H9 (cell line): Measurements from ENCODE around the gene RNLS. TPM values are rescaled to one million over a fixed set of nuclear protein-coding genes. Genes with fewer than 3 reads are reported as not detected.
"Not testable (repeated sequence)": the region's sequence is repeated elsewhere in the genome, so short reads cannot be mapped to it uniquely, and the experiment has no call there.

Source experiments
- DNase-seq: peaks from one replicate; pipeline ENCODE4 v3.0.0-alpha.2; 2017
- H2AFZ ChIP-seq: one replicate; pipeline ENCODE4 v1.6.1; 2013; ENCODE audit warnings: mild to moderate bottlenecking, low read length, control low read depth, moderate library complexity
- H2AK5ac ChIP-seq: 2 replicates; pipeline ENCODE4 v1.6.1; 2013; ENCODE audit warnings: low read length, control low read depth, mixed read lengths; ENCODE audit not compliant: insufficient read length
- H2BK120ac ChIP-seq: one replicate; pipeline ENCODE4 v1.6.1; 2013; ENCODE audit warnings: low read depth, mild to moderate bottlenecking, low read length, control low read depth, inconsistent platforms; ENCODE audit not compliant: poor library complexity, severe bottlenecking
- H2BK12ac ChIP-seq: 2 replicates; pipeline ENCODE4 v1.6.1; 2013; ENCODE audit warnings: low read length, control low read depth, mixed read lengths, low read depth; ENCODE audit not compliant: insufficient read length
- H2BK15ac ChIP-seq: 2 replicates; pipeline ENCODE4 v1.6.1; 2013; ENCODE audit warnings: low read depth, low read length, control low read depth
- H2BK20ac ChIP-seq: one replicate; pipeline ENCODE4 v1.6.1; 2013; ENCODE audit warnings: low read depth, mild to moderate bottlenecking, low read length, control low read depth, inconsistent platforms; ENCODE audit not compliant: poor library complexity, severe bottlenecking
- H2BK5ac ChIP-seq: 2 replicates; pipeline ENCODE4 v1.6.1; 2013; ENCODE audit warnings: low read length, control low read depth, mixed read lengths; ENCODE audit not compliant: insufficient read length
- H3K14ac ChIP-seq: 2 replicates; pipeline ENCODE4 v1.6.1; 2013; ENCODE audit warnings: low read length, control low read depth; ENCODE audit not compliant: insufficient read depth
- H3K18ac ChIP-seq: 2 replicates; pipeline ENCODE4 v1.6.1; 2013; ENCODE audit warnings: low read depth, mild to moderate bottlenecking, mixed read lengths, low read length, control low read depth; ENCODE audit not compliant: insufficient read length
- H3K23ac ChIP-seq: 2 replicates; pipeline ENCODE4 v1.6.1; 2013; ENCODE audit warnings: low read length, control low read depth, mixed read lengths, low read depth; ENCODE audit not compliant: insufficient read length
- H3K23me2 ChIP-seq: 2 replicates; pipeline ENCODE4 v1.6.1; 2013; ENCODE audit warnings: low read depth, mild to moderate bottlenecking, mixed read lengths, low read length, control low read depth; ENCODE audit not compliant: insufficient read length, poor library complexity, severe bottlenecking
- H3K27ac ChIP-seq: 2 replicates; pipeline ENCODE4 v1.5.1; 2013; ENCODE audit warnings: low read length, control low read depth, mixed read lengths, low read depth; ENCODE audit not compliant: insufficient read length
- H3K27me3 ChIP-seq: 2 replicates; pipeline ENCODE4 v1.6.1; 2013; ENCODE audit warnings: low read length, control low read depth, inconsistent platforms; ENCODE audit not compliant: insufficient read depth
- H3K4ac ChIP-seq: 2 replicates; pipeline ENCODE4 v1.6.1; 2013; ENCODE audit warnings: low read depth, mild to moderate bottlenecking, control low read depth, inconsistent platforms, low read length, moderate library complexity
- H3K4me1 ChIP-seq: 2 replicates; pipeline ENCODE4 v1.6.1; 2013; ENCODE audit warnings: low read length, control low read depth, inconsistent platforms; ENCODE audit not compliant: insufficient read depth
- H3K4me2 ChIP-seq: 2 replicates; pipeline ENCODE4 v1.6.1; 2013; ENCODE audit warnings: low read length, control low read depth, mixed read lengths; ENCODE audit not compliant: insufficient read length, insufficient read depth
- H3K56ac ChIP-seq: 2 replicates; pipeline ENCODE4 v1.6.1; 2013; ENCODE audit warnings: low read depth, mild to moderate bottlenecking, mixed read lengths, low read length, control low read depth; ENCODE audit not compliant: insufficient read length
- H3K79me1 ChIP-seq: 2 replicates; pipeline ENCODE4 v1.6.1; 2013; ENCODE audit warnings: low read depth, mild to moderate bottlenecking, moderate library complexity, low read length, control low read depth, inconsistent platforms; ENCODE audit not compliant: insufficient read depth, poor library complexity, severe bottlenecking
- H3K79me2 ChIP-seq: 2 replicates; pipeline ENCODE4 v1.6.1; 2013; ENCODE audit warnings: low read length, control low read depth, inconsistent platforms; ENCODE audit not compliant: insufficient read depth
- H3K9ac ChIP-seq: 2 replicates; pipeline ENCODE4 v1.6.1; 2013; ENCODE audit warnings: low read length, control low read depth, mixed read lengths; ENCODE audit not compliant: insufficient read length; ENCODE audit errors: extremely low read depth
- H3K9me3 ChIP-seq: one replicate; pipeline ENCODE4 v1.6.1; 2013; ENCODE audit warnings: low read depth, low read length, inconsistent platforms; ENCODE audit not compliant: control insufficient read depth
- H3T11ph ChIP-seq: one replicate; pipeline ENCODE4 v1.6.1; 2013; ENCODE audit warnings: mild to moderate bottlenecking, low read length, control low read depth, inconsistent platforms
- H4K20me1 ChIP-seq: one replicate; pipeline ENCODE4 v1.6.1; 2013; ENCODE audit not compliant: control insufficient read depth, insufficient read length, insufficient read depth
- H4K5ac ChIP-seq: 2 replicates; pipeline ENCODE4 v1.6.1; 2013; ENCODE audit warnings: low read depth, mild to moderate bottlenecking, mixed read lengths, low read length, control low read depth; ENCODE audit not compliant: insufficient read length
- H4K8ac ChIP-seq: replicated peaks from 2 replicates; pipeline ENCODE4 v1.6.1; 2013; ENCODE audit warnings: low read length, control low read depth, mixed read lengths, low read depth; ENCODE audit not compliant: insufficient read length
- H4K91ac ChIP-seq: 2 replicates; pipeline ENCODE4 v1.6.1; 2013; ENCODE audit warnings: low read depth, mild to moderate bottlenecking, moderate library complexity, mixed read lengths, low read length, control low read depth; ENCODE audit not compliant: insufficient read length
- H3K27ac Mint-ChIP-seq, 3 experiments: 2 replicates in 2 of 3; 3 replicates in 1 of 3; pipeline ENCODE4 v1.8.0; 2020 to 2021; ENCODE audit warnings: mixed read lengths in 3 of 3, mild to moderate bottlenecking in 1 of 3, moderate library complexity in 1 of 3
- H3K27me3 Mint-ChIP-seq: 2 replicates; pipeline ENCODE4 v1.8.0; 2021; ENCODE audit warnings: low read depth, mild to moderate bottlenecking, moderate library complexity, mixed read lengths
- H3K36me3 Mint-ChIP-seq, 3 experiments: 2 replicates in 2 of 3; 3 replicates in 1 of 3; pipeline ENCODE4 v1.8.0; 2020 to 2021; ENCODE audit warnings: low read depth in 3 of 3, mixed read lengths in 3 of 3; ENCODE audit not compliant: insufficient read depth in 1 of 3
- H3K4me1 Mint-ChIP-seq, 2 experiments: 2 replicates each; pipeline ENCODE4 v1.8.0; 2020; ENCODE audit warnings: mixed read lengths in 2 of 2
- H3K4me3 Mint-ChIP-seq, 2 experiments: 2 replicates in 1 of 2; 3 replicates in 1 of 2; pipeline ENCODE4 v1.8.0; 2020 to 2021; ENCODE audit warnings: mild to moderate bottlenecking in 2 of 2, mixed read lengths in 2 of 2, moderate library complexity in 1 of 2
- H3K9me3 Mint-ChIP-seq, 2 experiments: 2 replicates in 1 of 2; 3 replicates in 1 of 2; pipeline ENCODE4 v1.8.0; 2020; ENCODE audit warnings: mild to moderate bottlenecking in 2 of 2, mixed read lengths in 2 of 2, moderate library complexity in 1 of 2
- WGBS: extraction: QIAGEN DNeasy Blood & Tissue Kit; methylation state at CpG from one replicate; pipeline ENCODE4 v1.1.7; 2013; ENCODE audit warnings: missing lambda C conversion rate, low lambda C conversion rate, mixed read lengths; ENCODE audit not compliant: insufficient read length; ENCODE audit errors: extremely low coverage; 5-methylcytosine and 5-hydroxymethylcytosine counted together
- total RNA-seq: library from RNA; stranded (reverse); gene quantifications from 2 replicates; pipeline ENCODE4 v1.2.1, GENCODE V29; 2021
- TF ChIP-seq, protein P1 (sequence below): fragments of 200-600 bp; sonication (generic); conservative IDR thresholded peaks from 3 replicates; pipeline ENCODE4 v1.8.0; 2021; ENCODE audit warnings: antibody characterized with exemption, mild to moderate bottlenecking

Gene RNLS
- total RNA-seq, 1 experiment from 2014 or later: 7.5 TPM

- no peaks in the 10 kb centered on the region for H3K27me3 Mint-ChIP-seq
- H3K23me2 ChIP-seq: no peaks in the 10 kb centered on the region
- H2BK15ac ChIP-seq: no peak overlapping the region
- peaks cover 14 to 25% of the 10 kb centered on the region in 2 experiments for H3K4me1 Mint-ChIP-seq
- no peaks in the 10 kb centered on the region for H3K79me1 ChIP-seq
- H3K36me3 Mint-ChIP-seq: no peaks in the 10 kb centered on the region
- no peaks in the 10 kb centered on the region for H3K79me2 ChIP-seq
- H3K56ac ChIP-seq: no peak overlapping the region
- H3K4me3 Mint-ChIP-seq: no peak overlapping the region
- H3K27ac Mint-ChIP-seq: no peak overlapping the region
- H3T11ph ChIP-seq: no peak overlapping the region
- no peak overlapping the region for H2AK5ac ChIP-seq
- H4K20me1 ChIP-seq: no peaks in the 10 kb centered on the region
- no peaks in the 10 kb centered on the region for H3K27me3 ChIP-seq
- no peak for DNase-seq
- no peak overlapping the region for H3K27ac ChIP-seq
- no peaks in the 10 kb centered on the region for H3K9me3 ChIP-seq
- H2BK20ac ChIP-seq: no peak overlapping the region
- H2BK120ac ChIP-seq: no peak overlapping the region
- no CpG with 5 or more reads among the region's 2 CpGs for WGBS
- no peaks in the 10 kb centered on the region; the same call in 1 of the 2 replicates for H3K4me1 ChIP-seq
- H3K4ac ChIP-seq: no peak overlapping the region
- no peak overlapping the region for H3K18ac ChIP-seq
- TF ChIP-seq, protein P1, sequence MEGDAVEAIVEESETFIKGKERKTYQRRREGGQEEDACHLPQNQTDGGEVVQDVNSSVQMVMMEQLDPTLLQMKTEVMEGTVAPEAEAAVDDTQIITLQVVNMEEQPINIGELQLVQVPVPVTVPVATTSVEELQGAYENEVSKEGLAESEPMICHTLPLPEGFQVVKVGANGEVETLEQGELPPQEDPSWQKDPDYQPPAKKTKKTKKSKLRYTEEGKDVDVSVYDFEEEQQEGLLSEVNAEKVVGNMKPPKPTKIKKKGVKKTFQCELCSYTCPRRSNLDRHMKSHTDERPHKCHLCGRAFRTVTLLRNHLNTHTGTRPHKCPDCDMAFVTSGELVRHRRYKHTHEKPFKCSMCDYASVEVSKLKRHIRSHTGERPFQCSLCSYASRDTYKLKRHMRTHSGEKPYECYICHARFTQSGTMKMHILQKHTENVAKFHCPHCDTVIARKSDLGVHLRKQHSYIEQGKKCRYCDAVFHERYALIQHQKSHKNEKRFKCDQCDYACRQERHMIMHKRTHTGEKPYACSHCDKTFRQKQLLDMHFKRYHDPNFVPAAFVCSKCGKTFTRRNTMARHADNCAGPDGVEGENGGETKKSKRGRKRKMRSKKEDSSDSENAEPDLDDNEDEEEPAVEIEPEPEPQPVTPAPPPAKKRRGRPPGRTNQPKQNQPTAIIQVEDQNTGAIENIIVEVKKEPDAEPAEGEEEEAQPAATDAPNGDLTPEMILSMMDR: no peak
- no peak overlapping the region for H3K23ac ChIP-seq
- H3K9me3 Mint-ChIP-seq: no peaks in the 10 kb centered on the region
- no peak overlapping the region for H4K8ac ChIP-seq
- H2AFZ ChIP-seq: no peak overlapping the region
- H3K4me2 ChIP-seq: no peak overlapping the region
- H3K9ac ChIP-seq: no peak overlapping the region
- no peak overlapping the region for H3K14ac ChIP-seq
- H2BK12ac ChIP-seq: no peak overlapping the region
- H2BK5ac ChIP-seq: no peak overlapping the region
- H4K91ac ChIP-seq: no peak overlapping the region
- H4K5ac ChIP-seq: no peak overlapping the region
Measured at GRCh38 chr10:88278912-88279311, 304.2 kb downstream of the RNLS start.

GRCh38 chr10:88276945-88277344 is 306.2 kb downstream of the RNLS start:
- H3K9me3 Mint-ChIP-seq, H2BK12ac ChIP-seq, H3K27me3 ChIP-seq, H3K36me3 Mint-ChIP-seq, H3K9me3 ChIP-seq, H3K4ac ChIP-seq, H3K27ac ChIP-seq, H3K56ac ChIP-seq, H3K79me2 ChIP-seq, H2AK5ac ChIP-seq, H3K23ac ChIP-seq, H3K4me2 ChIP-seq, H3K4me3 Mint-ChIP-seq, H3K4me1 ChIP-seq, H2BK120ac ChIP-seq, H2BK20ac ChIP-seq, H2BK15ac ChIP-seq, H4K20me1 ChIP-seq, H3K14ac ChIP-seq, H3T11ph ChIP-seq, H4K91ac ChIP-seq, H3K23me2 ChIP-seq, H2AFZ ChIP-seq, H4K5ac ChIP-seq, H4K8ac ChIP-seq, H3K9ac ChIP-seq, H3K27me3 Mint-ChIP-seq, H3K18ac ChIP-seq, H3K79me1 ChIP-seq, DNase-seq, H3K27ac Mint-ChIP-seq, H2BK5ac ChIP-seq: not testable (repeated sequence)
- H3K4me1 Mint-ChIP-seq: peaks cover 10 to 18% of the 10 kb centered on the region in 2 experiments
- WGBS: no CpG with 5 or more reads among the region's 4 CpGs
